ENCODE measurements around the gene LGI4. TPM values are rescaled to one million over a fixed set of nuclear protein-coding genes. Genes with fewer than 3 reads are reported as not detected.
"Not testable (repeated sequence)": the region's sequence is repeated elsewhere in the genome, so short reads cannot be mapped to it uniquely, and the experiment has no call there.

LGI4 gene
- total RNA-seq, 4 donors from 2014 or later, result 24.8 to 47.9 (median 36.2) TPM

DNA sequence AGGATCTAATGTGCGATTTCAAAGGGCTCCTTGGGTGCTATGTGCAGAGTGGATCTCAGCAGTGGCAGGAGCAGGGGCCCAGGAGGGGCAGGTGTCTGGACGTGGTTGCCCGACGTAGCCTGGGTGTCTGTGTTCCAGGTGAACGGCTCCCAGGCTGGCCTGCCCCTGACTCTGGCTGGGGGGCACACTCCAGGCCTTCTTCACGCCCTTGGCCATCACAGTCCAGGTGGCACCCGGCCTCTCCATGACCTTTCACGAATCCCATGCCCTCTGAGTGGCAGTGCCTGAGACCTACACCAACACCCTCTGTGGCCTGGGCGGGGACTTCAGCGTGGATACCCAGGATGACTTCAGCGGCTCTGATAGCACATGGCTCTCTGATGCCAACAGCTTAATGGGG is 30.5 kb downstream of the LGI4 start:
- H3K27ac ChIP-seq, result no peak overlapping the region
- H3K4me1 ChIP-seq, result no peaks in the 10 kb centered on the region
- ATAC-seq, result no peak
- 76 to 100% methylated on average over 1 to 6 of the region's 11 CpGs for WGBS, 2 donors (ENCODE audit: low coverage in 1 of 2)
- peaks cover 7% of the 10 kb centered on the region for H3K27me3 ChIP-seq
- no peaks in the 10 kb centered on the region for H3K36me3 ChIP-seq
- no peak overlapping the region for H3K4me3 ChIP-seq
- TF ChIP-seq POLR2A (IDR thresholded peaks at IDR 0.05) (no peak), POLR2AphosphoS5 (IDR thresholded peaks at IDR 0.05) (no peak), EP300 (IDR thresholded peaks at IDR 0.05) (no peak)
- TF ChIP-seq, protein P1, sequence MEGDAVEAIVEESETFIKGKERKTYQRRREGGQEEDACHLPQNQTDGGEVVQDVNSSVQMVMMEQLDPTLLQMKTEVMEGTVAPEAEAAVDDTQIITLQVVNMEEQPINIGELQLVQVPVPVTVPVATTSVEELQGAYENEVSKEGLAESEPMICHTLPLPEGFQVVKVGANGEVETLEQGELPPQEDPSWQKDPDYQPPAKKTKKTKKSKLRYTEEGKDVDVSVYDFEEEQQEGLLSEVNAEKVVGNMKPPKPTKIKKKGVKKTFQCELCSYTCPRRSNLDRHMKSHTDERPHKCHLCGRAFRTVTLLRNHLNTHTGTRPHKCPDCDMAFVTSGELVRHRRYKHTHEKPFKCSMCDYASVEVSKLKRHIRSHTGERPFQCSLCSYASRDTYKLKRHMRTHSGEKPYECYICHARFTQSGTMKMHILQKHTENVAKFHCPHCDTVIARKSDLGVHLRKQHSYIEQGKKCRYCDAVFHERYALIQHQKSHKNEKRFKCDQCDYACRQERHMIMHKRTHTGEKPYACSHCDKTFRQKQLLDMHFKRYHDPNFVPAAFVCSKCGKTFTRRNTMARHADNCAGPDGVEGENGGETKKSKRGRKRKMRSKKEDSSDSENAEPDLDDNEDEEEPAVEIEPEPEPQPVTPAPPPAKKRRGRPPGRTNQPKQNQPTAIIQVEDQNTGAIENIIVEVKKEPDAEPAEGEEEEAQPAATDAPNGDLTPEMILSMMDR (IDR thresholded peaks at IDR 0.05), result no peak
- no peaks in the 10 kb centered on the region for H3K9me3 ChIP-seq

DNA sequence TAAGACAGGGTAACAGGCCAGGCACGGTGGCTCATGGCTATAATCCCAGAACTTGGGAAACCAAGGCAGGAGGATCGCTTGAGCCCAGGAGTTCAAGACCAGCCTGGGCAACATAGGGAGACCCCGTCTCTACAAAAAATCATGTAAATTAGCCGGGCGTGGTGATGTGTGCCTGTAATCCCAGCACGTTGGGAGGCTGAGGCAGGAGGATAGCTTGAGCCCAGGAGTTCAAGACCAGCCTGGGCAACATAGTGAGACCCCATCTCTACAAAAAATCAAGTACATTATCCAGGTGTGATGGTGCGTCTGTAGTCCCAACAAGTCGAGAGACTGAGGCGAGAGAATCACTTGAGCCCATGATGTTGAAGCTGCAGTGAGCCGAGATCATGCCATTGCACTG is 31.2 kb downstream of the LGI4 start:
- not testable (repeated sequence) for H3K9me3 ChIP-seq, H3K27ac ChIP-seq, H3K27me3 ChIP-seq, ATAC-seq, H3K36me3 ChIP-seq, H3K4me1 ChIP-seq, H3K4me3 ChIP-seq
- 56 to 67% methylated on average over 4 to 5 of the region's 10 CpGs for WGBS, 2 donors (ENCODE audit: low coverage in 1 of 2)

DNA sequence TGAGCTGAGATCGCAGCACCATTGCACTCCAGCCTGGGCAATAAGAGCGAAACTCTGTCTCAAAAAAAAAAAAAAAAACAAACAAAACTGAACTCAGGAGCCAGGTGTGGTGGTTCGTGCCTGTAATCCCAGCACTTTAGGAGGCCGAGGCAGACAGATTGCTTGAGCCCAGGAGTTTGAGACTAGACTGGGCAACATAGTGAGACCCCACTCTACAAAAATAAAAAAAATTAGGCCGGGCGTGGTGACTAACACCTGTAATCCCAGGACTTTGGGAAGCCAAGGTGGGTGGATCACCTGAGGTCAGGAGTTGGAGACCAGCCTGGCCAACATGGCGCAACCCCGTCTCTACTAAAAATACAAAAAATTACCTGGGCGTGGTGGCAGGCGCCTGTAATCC is 32.9 kb downstream of the LGI4 start:
- ATAC-seq, H3K27ac ChIP-seq, H3K4me3 ChIP-seq, H3K4me1 ChIP-seq, H3K36me3 ChIP-seq, H3K27me3 ChIP-seq, H3K9me3 ChIP-seq: not testable (repeated sequence)
- WGBS, 2 donors (ENCODE audit: low coverage in 1 of 2), result 85 to 100% methylated on average over 5 to 6 of the region's 10 CpGs

DNA sequence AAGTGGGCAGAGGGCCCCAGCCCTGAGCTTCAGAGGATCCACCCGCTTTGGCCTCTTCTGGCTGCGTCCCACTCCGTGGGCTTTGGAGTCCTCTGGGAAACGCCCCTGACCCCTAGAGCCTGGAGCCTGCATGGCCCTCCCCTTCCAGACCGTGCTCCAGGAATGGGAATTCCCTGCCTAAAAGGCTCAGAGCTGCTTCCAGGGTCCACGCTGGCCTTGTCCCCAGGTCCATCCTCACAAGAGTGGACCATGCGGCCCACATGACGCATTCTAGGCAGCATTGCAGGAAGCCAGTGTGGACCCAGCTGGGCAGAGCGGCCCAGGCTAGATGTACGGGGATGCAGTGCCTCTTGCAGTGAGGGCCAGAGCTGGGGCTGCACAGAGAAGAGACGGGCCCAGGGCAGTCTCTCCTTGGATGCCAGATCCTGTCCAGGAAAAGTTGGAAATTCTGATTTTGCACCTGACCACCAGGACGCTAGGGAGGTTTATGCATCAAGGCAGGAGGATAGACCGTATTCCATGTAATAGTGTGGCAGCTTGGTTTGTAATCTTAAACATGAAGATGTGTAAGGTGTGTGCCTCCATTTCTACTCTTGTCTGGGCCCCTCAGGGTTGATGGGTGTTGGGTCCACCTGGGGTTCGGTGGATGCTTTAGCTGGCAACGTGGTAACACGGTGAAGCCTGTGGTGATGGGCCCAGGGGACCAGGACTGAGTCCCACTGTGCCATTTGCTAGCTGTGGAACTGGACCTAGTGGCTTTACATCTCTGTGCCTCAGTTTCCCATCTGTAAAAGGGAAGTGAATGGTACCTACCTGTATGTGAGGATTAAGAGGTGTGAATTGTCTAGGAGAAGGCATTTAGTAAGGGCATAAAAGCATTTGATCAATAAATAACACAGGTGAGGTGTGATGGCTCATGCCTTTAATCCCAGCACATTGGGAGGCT is 34.0 kb downstream of the LGI4 start:
- H3K27ac ChIP-seq, result no peak overlapping the region
- WGBS, 2 donors (ENCODE audit: low coverage in 1 of 2), result 54 to 74% methylated on average over 7 to 9 of the region's 16 CpGs
- H3K27me3 ChIP-seq, result no peaks in the 10 kb centered on the region
- no peak for ATAC-seq
- H3K4me1 ChIP-seq, result no peaks in the 10 kb centered on the region
- H3K4me3 ChIP-seq, result no peak overlapping the region
- H3K36me3 ChIP-seq, result no peaks in the 10 kb centered on the region
- H3K9me3 ChIP-seq, result no peaks in the 10 kb centered on the region
- TF ChIP-seq POLR2AphosphoS5 (IDR thresholded peaks at IDR 0.05), result no peak
- TF ChIP-seq POLR2A (IDR thresholded peaks at IDR 0.05), result no peak
- TF ChIP-seq EP300 (IDR thresholded peaks at IDR 0.05), result no peak
- TF ChIP-seq, protein P1 (IDR thresholded peaks at IDR 0.05), result no peak

DNA sequence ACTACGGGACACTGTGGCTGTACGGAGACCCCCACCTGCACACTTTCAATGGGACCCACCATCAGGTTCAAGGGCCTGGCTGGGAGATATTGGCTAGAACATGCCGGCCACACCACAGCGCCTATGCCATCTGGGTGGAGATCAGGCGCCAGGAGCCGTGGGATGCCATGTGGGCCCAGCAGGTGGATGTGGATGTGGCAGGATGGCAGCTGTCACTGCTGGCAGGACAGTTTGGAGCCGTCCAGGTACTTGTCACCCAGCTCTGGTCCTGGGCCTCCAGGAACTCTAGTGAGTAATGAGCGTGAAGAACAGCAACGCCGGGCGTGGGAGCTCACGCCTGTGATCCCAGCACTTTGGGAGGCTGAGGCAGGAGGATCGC is 35.0 kb downstream of the LGI4 start:
- Histone ChIP-seq H3K9me3 (no peaks in the 10 kb centered on the region), H3K27ac (no peak overlapping the region), H3K4me1 (no peaks in the 10 kb centered on the region), H3K36me3 (no peaks in the 10 kb centered on the region), H3K4me3 (no peak overlapping the region), H3K27me3 (no peaks in the 10 kb centered on the region)
- 100% methylated on average over 3 of the region's 13 CpGs; no CpG with 5 or more reads in 1 of the 2 donors for WGBS, 2 donors (ENCODE audit: low coverage in 1 of 2)
- ATAC-seq, result no peak
- TF ChIP-seq EP300 (IDR thresholded peaks at IDR 0.05), result no peak
- no peak for TF ChIP-seq POLR2AphosphoS5 (IDR thresholded peaks at IDR 0.05)
- TF ChIP-seq POLR2A (IDR thresholded peaks at IDR 0.05), result no peak

DNA sequence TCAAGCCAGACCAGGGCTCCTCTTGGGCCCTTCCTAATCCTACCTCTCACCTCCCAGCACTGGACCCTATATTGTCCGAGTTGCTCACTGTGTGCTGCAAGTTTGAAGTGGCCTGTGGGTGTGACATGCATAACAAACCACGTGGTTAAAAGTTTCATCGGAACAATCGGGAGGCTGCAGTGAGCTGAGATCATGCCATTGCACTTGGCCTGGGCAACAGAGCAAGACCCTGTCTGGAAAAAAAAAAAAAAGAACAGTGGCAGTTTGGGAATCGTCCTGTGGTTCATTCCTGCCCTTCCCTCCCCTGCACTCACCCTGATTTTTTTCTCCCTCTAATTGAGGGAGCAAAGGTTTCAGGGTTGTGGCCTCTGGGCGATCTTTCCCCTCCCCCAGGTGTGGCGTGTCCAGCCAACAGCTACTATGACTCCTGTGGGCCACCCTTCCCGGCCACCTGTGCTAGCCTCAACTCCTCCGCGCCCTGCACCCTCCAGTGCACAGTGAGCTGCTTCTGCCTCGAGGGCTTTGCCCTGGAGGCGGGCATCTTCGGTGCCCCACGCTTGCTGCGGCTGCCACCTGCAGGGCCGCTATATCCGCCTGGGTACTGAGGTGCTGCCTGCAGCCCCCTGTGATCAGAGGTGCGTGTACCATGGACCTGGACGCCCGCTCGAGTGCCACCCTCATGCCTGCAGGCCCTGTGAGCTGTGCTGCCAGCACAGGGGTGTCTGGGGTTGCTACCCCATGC is 35.5 kb downstream of the LGI4 start:
- Histone ChIP-seq H3K4me1 (no peaks in the 10 kb centered on the region), H3K36me3 (no peaks in the 10 kb centered on the region), H3K27ac (no peak overlapping the region), H3K9me3 (no peaks in the 10 kb centered on the region), H3K4me3 (no peak overlapping the region), H3K27me3 (no peaks in the 10 kb centered on the region)
- TF ChIP-seq POLR2AphosphoS5 (IDR thresholded peaks at IDR 0.05) (no peak), EP300 (IDR thresholded peaks at IDR 0.05) (no peak), POLR2A (IDR thresholded peaks at IDR 0.05) (no peak)
- TF ChIP-seq, protein P1 (IDR thresholded peaks at IDR 0.05), result no peak
- WGBS, 2 donors (ENCODE audit: low coverage in 1 of 2), result 75% methylated on average over 3 to 15 of the region's 21 CpGs
- no peak for ATAC-seq
